Body of pancreas (tissue), 4 donors: Measurements from ENCODE around the gene INVS.

Experiments
- CTCF ChIP-seq, 7 experiments: fragments of 450-650 bp in 4 of 7; fragments of 200-600 bp in 3 of 7; sonication (generic) in 3 of 7; IDR thresholded peaks; one replicate each; pipeline ENCODE4 v1.5.1; 2016 to 2019; ENCODE audit warnings: antibody characterized with exemption in 7 of 7
- POLR2A ChIP-seq, 3 donors: fragments of 450-650 bp; IDR thresholded peaks; one replicate each; pipeline ENCODE4 v1.6.1; 2016; ENCODE audit warnings: antibody characterized with exemption in 3 of 3, mild to moderate bottlenecking in 2 of 3

- TF ChIP-seq CTCF (IDR thresholded peaks at IDR 0.05) (no peak), POLR2A (IDR thresholded peaks at IDR 0.05) (no peak)
Measured at GRCh38 chr9:100213730-100214477, 114.9 kb downstream of the INVS start.
